NCI-H526 (cell line): Measurements from ENCODE around the gene ARAP1.
A peak's percentile ranks its signal among the peaks of the same experiment; 100 is the strongest.

Experiments used
- DNase-seq, 2 experiments: peaks; one replicate each; lab custom pipeline; 2025; lab: John Stamatoyannopoulos, UW

The ARAP1 gene

DNA sequence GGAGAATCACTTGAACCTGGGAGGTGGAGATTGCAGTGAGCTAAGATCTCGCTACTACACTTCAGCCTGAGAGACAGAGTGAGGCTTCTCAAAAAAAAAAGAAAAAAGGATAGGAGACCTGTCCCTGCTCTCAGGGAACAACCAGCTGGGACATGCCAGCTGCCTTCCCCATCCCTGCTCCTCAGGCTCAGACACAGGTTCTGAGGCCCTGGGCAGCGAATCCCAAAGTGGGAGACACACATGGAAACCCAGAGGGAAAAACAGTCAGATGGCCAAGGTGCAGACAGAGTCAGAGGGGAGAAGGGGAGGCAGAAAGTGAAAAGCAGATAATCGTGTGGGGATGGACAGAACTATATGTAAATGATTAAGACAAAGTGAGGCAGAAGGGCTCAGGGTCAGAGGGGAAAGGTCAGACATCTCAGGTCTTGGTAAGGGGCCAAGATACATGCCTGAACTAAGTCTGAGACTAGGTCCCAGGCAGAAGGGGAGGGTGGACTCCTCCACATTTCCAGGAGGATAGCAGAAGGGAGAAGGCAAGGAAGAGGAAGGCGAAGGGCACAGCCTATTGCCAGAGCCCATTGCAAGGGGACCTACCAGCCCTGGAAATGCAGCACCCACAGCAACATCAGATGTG lies 27.4 kb upstream of the ARAP1 start:
- no peak for DNase-seq

DNA sequence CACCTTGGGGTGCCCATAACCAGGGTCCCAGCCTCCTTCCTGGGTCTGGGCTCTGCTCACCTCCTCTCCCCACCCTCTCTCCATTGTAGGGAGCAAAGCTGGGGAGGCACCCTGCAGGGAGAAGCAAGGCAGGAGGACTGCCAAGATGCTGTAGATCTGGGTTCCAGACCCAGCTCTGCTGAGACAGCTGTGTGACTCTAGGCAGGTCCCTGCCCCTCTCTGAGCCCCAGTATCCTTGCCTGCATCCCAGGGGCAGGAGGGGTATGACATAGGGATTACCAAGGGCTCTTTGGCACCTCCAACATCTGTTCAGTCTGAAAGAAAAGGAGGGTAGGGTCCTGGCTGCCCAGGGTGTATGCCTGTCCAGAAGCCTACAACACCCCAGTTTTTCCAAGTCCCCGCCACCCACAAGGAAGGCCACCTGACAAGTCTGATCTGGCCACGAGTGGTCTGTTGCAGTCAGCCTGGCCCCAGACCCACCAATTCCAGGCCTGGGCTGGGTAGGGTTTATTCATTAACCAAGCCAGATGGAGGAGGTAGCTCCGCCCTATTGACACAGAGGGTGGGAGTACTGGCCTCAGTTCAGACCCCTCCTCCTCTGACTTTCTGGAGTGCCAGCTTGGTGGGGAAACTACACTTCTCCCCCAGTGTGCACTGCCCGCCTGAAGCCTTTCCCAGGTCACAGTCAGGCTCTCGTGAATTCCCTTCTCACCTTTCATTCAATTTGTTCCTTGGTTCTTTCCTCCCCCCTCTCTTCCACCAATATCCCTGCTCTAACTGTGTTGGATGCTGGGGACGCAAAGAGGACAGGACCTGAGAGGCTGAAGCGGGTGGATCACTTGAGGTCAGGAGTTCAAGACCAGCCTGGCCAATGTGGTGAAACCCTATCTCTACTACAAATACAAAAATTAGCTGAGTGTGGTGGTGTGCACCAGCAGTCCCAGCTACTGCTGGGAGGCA lies 26.6 kb upstream of the ARAP1 start:
- DNase-seq: peak in 1 of 2 experiments; percentile 52

DNA sequence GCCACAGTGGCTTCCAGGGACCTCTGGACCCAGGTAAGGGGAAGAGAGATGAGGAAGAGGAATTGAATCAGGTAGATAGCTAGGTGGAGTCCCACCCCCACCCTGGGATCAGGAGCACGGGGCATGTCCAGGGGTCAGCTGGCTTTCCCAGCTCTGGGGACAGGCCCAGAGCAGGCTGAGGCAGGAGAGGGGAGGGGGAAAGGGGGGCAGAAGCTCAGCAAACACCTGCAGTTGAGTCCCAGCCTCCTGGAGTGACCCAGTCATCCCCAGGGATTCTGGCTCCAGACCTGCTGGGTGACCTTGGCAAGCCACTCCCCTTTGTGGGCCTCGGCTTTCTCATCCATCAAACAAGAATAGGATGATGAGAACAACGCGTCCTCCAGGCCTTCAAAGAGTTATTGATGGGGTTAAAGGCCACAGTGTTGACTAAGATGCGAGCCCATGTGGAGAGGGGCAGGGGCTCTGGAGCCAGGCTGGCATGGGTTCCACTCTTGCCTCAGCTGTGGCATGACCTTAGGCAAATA lies 25.6 kb upstream of the ARAP1 start:
- peak in 1 of 2 experiments; percentile 68 for DNase-seq

DNA sequence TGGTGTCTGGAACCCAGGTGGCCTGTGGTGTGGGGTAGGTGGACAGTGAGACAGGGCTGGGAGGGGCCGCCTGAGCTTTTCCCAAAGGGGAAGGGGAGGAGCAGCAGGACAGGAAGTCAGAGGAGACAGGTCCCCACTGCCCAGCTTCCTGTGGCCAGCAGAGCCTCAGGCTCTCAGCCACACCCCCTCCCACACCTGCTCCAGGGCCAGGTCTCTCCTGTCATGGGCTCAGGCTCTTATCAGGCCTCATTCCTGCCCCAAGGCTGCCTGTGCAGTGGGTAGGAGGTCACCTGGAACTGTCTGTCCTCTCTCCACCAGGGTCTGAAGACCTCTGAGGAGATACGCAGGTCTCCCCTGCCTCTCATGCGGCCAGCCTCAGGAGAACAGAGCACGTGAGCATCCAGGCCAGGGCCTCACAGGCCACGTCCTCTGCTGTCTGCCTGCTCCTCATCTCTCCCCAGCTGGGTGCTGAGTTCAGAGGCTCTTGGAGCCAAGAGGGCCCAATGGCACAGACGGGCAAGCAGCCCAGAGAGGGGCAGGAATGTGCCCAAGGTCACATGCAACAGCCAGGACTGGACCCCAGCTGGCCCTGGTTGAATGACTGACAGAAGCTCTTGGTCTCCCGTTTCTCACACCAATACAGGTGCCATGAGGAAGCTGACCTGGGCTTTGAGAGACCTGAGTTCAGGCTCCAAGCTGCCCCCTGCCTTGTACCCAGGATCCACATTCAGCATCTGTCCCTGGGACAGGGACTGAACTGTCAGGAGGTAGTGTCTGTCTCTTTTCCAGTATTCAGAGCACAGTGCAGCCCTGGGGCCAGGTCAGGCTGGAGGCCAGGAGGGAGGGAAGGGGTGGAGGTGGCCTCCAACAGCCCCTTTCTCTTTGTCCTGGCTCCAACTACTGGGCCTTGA lies 24.9 kb upstream of the ARAP1 start:
- no peak for DNase-seq

DNA sequence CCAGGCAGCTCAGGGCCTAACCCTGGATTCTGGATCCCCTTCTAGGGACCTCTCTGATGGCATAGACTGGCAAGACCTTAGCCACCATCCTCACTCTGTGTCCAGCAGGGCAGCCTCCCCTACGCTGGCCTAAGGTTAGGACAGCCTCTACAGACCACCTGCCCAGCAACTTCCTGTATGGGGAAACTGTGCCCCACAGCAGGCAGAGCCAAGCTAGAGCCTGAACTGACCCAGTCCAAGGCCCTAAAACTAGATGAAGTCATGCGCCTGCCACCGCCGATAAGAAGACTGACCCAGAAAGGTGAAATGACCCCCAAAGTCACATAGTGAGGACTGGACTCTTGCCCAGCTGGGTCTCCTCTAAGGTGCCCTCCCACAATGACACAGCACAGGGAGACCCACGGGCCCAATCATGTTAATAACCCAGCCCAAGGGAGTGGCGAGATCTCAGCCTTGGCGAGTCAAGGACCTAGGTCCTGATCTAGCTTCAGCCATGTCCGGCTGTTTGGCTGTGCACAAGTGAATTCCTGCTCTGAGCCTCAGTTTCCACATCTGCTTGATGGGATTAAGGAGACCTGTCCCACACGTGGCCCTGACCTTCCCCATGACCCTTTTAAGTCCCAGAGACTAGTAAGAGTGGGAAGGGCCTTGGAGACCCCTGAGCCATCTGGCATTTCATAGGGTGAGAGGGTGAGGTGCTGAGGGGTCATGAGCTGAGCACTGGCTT lies 24.1 kb upstream of the ARAP1 start:
- DNase-seq: no peak

DNA sequence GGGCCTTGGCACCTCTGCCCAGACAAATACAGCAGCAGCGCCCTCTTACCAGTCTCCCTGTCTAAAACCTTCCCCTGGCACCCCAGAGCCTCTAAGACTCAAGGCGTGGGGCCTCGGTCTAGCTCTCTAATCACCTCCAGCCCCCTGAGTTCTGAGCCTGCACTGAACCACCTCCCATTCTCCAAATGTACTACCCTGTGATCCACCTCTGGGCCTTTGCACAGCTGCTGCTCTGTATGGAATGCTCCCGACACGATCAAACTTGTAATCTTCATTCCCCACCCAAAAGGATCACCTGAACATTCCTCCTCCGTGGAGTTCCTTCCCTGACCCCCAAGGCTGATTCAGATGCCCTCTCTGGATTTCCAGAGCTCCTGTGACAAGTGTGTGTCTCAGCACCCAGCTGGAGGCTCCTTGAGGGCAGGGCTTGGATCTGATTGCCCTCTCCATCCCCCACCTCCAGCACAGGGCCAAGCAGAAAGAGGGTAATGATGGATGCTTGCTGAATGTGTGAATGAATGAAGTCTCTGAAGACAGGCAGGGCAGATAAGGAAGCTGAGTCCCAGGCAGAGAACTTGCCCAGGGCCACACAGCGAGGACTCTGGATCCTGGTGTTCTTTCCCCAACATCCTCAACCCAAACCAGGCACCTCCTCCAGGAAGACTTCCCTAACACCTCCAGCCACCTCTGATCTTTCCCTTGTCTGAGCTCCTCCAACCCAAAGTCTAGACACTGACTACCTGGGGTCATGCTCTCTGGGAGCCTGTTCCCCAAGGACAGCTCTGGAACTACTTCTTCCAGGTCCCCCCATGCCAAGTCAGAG lies 23.3 kb upstream of the ARAP1 start:
- DNase-seq: no peak

DNA sequence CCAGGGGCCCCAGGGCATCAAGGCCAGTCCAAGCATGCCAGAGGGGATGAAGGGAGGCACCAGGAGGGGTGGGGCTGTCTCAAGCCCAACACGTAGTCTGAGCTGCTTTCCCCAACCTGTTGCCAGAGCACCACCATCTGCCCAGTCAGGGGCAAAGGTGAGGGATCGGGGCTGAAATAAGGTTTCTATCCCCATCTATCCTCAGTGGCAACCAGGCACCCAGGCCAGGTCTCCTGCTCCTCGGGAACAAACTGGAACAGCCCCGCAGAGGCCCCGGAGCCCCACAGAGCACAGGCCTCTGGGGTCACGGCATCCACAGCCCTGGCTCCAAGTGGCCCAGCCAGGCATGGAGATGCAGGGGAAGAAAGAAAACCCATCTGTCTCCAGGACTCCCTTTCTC lies 22.3 kb upstream of the ARAP1 start:
- no peak for DNase-seq

DNA sequence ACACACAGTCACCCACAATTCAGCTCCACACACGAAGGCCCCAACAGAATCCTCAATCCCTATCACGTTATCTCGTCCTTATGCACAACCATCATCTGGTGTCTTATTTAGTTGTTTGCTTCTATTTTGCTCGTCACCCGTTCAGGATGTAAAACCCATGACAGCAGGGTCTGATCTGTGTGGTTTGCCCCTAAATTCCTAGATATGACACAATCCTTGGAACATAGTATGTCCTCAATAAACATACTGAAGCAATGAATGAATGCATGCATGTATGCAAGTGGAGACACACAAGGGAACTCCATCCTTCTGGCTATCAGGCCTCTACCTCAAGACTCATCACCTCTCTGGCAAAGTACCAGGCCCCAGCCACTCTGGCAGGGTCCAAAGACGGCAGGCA lies 21.5 kb upstream of the ARAP1 start:
- no peak for DNase-seq

DNA sequence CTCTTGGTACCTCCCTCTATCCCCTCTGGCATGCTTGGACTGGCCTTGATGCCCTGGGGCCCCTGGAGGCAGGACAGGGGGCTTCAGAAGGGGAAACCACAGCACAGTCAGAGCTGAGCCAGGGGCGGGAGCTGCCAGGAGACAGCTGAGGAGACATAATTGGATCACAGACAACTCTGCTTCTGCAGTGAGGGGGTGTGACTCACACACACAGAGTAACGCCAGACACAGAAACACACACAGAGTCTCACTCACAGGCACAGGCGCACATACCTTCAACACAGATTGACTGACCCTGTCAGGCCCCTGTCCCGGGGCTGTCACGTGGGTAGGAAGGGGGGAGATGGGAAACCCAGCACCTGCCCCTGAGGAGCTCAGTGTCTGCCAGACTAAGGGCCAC lies 21.1 kb upstream of the ARAP1 start:
- no peak for DNase-seq

DNA sequence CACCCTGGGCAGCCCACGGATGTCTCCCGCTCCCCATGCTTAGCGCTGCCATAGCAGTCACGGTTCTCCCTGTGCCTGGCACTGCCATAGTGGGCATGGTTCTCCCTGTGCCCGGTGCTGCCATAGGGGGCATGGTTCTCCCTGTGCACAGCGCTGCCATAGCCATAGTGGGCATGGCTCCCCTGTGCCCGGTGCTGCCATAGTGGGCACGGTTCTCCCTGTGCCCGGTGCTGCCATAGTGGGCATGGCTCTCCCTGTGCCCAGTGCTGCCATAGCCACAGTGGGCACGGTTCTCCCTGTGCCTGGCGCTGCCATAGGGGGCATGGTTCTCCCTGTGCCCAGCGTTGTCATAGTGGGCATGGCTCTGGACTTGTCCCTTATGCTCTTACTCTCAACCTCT lies 19.9 kb upstream of the ARAP1 start:
- DNase-seq: no peak

DNA sequence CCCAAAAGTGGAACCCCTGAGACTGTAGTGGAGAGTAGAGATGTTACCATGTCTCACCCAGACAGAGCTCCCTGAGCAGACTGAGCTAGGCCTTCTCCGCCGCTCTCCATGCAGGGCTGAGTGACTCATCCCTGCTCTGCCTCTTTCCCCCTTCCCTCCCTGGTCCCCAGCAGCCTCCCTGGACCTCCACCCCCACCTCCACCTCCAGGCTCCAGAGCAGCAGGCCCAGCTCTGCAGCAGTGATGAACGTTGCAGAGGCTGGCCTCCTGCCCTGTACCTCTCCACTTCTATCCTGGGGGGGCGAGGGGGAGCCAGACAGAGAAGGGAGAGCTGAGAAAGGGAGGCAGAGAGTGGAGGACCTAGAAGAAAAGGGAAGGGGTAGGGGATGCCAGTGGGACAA lies 19.3 kb upstream of the ARAP1 start:
- DNase-seq: no peak

DNA sequence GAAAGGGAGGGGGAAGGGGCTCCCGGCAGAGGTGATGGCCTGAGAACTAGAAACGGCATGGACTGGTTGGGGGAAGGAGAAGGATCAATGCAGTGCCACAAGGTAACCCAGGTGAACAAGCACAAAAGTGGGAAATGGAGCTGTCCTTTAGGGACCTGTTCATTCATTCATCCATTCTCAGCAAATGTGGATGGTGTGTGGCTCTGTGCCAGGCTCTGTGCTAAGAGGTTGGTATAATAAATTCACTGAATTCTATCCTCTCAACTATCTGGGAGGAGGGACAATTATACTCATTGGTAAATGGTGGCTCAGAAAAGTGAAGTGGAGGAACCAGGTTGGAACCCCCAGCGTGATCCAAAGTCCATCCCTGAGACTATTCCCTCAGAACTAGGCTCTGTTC lies 18.6 kb upstream of the ARAP1 start:
- no peak for DNase-seq

DNA sequence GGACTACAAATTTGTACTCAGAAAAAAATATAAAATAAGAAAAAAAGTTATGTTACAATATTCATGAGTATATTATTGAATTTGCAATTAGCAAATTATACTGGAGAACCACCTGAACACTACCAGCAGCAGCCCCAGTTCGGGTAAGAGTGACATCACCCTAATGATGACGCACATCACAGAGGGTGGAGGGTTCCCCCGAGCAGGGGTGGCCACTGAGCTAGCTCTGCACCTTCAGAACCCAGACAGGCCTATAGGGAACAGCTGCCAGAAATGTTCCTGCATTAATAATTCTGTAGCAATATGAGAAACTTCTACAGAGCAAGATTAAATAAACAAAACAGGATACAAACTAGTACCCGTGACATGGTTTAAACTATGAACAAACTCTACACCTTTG lies 17.5 kb upstream of the ARAP1 start:
- no peak for DNase-seq

DNA sequence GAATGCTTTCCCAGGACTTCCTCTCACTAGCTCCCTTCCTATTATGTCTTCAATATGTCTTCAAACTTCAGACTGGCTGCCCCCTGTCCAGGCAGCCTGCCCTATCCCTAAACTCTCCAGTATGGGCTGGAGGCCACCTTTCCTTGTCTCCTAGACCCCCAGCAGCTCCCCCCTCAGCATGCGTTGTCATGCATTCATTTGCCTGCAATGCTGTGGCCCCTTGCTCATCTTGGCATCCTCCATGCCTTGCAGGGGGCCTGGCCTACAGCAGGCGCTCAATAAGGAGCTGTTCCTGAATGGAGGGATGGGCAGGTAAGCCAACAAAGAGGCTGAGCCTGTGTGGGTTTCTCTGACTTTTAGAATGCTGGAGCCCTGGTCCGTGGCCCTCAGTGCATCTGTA lies 16.4 kb upstream of the ARAP1 start:
- DNase-seq: no peak

DNA sequence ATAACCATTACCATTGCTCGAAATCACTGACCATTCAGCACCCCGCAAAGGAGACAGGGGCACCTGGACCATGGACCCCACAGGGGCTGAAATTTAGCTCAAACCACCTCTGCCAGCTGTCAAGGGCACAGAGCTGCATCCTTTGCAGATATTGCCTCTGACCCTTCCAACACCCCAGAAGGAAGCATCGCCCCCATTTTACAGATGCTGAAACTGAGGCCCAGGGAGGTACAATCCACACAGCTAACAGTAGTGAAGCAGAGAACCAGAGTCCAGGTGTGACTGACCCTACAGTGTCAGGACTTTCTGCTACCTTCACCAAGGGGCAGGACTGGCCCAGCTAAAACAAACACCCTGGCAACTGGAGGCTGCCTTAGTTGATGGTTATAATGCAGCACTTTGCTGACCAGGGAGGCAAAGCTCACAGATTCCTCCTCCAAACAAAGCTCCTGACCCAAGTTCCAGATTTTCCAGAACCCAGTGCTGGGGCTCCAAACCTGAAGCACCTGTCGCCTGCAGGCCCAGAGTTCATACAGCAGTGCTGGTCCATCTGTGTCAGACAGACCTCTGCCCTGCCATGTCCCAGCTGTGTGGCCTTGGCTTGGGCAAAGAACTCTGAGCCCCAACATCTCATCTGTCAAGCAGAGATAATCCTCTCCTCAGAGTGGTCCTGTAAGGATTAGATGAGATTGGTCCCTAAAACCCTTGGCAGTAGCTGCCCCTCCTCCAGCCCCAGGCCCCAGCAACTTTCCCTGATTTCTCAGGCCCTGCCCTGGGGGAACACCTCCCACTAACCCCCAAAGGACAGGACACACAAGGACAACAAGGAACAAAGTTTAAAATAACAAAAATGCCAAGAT lies 15.2 kb upstream of the ARAP1 start:
- no peak for DNase-seq

DNA sequence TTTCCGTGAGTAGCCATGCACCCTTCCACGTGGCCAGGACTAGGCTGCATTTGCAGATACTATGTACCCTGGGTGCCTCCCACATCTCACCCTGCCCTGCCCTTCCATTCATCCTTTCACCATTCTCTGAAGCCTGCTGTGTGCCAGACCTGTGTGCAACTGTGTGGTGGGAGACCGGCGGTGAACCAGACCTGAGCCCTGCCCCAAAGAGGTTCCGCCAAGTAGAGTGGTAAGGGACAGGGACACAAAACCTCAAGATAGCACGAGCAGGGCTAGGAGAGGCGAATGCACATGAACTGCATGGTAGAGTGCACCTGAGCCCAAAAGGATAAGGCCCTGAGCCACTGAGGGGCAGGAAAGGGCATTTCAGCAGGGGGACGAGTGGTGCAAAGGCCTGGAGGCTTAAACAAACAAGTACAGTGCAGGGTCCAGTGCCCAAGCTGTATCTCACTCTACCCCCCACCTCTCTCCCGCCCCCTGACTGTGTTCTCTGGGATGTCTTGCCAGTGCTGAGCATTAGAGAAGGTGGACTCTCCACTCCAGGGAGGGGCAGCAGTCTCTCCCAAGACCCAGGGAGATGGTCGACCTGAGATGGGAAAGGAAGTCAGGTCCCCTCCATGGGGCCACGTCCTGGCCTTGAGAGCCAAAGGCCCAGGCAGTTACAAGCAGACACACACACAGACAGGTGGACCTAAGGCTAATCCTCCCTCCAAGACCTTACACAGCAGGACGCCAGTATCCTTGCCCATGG lies 14.1 kb upstream of the ARAP1 start:
- peak in 1 of 2 experiments; percentile 80 for DNase-seq

DNA sequence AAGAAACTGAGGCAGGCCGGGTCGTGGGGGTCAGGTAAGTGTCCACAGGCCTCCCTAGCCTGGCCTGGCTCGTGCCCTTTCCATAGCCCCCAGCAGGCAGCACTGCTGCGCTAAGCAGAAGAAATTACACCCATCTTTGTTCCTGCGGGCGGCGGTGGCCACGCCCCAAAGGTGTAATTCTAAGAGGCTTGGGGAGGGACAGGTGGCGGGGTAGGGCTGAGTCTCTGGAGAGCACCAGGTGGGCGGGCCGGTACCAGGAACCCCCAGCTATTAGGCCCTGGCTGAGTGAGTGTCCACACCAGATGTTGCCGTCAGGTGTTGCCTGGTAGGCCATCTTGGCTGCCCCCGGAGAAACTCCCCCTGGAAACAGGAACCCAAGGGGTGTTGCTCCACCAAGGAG lies 12.3 kb upstream of the ARAP1 start:
- DNase-seq: peak; percentile 78 to 93

DNA sequence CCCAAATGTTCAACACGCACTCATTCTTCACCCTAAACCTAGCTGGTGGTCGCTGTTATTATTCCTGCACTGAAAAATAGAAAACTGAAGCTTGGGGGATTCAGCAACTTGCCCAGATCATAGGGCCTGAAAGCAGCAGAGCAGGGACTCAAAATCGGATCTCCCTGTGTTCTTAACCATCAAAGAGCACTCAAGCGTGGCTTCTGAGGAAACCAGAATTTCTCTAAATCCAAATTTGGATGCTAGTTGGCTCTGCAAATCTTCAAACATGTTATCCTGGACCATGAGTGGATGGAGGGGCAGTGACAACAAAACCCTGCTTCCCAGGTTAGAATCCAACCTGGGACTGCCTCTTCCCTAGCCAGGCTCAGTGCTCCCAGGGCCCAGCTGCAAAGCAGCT lies 11.6 kb upstream of the ARAP1 start:
- no peak for DNase-seq
